ENCODE data around the gene BMP15. TPM values are rescaled to one million over a fixed set of nuclear protein-coding genes. Genes with fewer than 3 reads are reported as not detected.

BMP15 gene
- total RNA-seq, 1 experiment from 2014 or later, result not detected

DNA sequence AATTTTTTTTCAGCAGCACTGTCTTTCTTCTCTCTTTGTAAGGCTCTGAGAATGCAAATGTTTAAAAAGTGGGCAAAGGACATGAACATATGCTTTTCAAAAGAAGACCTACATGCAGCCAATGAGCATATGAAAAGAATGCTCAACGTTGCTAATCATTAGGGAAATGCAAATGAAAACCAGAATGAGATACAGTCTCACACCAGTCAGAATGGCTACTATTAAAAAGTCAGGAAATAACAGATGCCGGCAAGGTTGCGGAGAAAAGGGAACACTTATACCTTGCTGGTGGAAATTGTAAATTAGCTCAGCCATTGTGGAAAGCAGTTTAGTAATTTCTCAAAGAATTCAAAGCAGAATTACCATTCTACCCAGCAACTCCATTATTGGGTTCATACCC, 51.6 kb downstream of the BMP15 start:
- intact Hi-C loops (cut with micrococcal nuclease; ENCODE audit: unreplicated experiment), result no loop called here
- no peaks in the 10 kb centered on the region for H3K4me1 ChIP-seq (ENCODE audit: control insufficient read depth, insufficient read depth, low read length)
- H3K9me3 ChIP-seq (ENCODE audit: control insufficient read depth, insufficient read depth, low read depth, low read length), result no peaks in the 10 kb centered on the region
- H3K36me3 ChIP-seq (ENCODE audit: control insufficient read depth, insufficient read depth, low read length), result no peaks in the 10 kb centered on the region
- POLR2A ChIA-PET, result no interaction called here
- in situ Hi-C loops (cut with HindIII; ENCODE audit: low pct_unique_long_range_greater_than_20kb, low sequenced_read_pairs), result no loop called here
- CTCF ChIA-PET, result no interaction called here
- H3K4me3 ChIP-seq (ENCODE audit: low read depth in 2 of 2, low read length in 2 of 2), result no peak overlapping the region
- no peak for ATAC-seq
- no peaks in the 10 kb centered on the region for H3K27me3 ChIP-seq (ENCODE audit: control insufficient read depth, insufficient read depth, low read length)
- no peak for DNase-seq (ENCODE audit: low read depth, low spot score)
- BruUV-seq (replicated peaks), result no TSS peak
- no peak overlapping the region for H3K27ac ChIP-seq (ENCODE audit: low read length)
- no peak for TF ChIP-seq SIN3A (IDR thresholded peaks at IDR 0.05; ENCODE audit: borderline replicate concordance, insufficient read depth, low read depth, low read length)
- TF ChIP-seq POLR2AphosphoS5 (IDR thresholded peaks at IDR 0.05; ENCODE audit: low read depth, low read length), result no peak
- TF ChIP-seq, protein P1, sequence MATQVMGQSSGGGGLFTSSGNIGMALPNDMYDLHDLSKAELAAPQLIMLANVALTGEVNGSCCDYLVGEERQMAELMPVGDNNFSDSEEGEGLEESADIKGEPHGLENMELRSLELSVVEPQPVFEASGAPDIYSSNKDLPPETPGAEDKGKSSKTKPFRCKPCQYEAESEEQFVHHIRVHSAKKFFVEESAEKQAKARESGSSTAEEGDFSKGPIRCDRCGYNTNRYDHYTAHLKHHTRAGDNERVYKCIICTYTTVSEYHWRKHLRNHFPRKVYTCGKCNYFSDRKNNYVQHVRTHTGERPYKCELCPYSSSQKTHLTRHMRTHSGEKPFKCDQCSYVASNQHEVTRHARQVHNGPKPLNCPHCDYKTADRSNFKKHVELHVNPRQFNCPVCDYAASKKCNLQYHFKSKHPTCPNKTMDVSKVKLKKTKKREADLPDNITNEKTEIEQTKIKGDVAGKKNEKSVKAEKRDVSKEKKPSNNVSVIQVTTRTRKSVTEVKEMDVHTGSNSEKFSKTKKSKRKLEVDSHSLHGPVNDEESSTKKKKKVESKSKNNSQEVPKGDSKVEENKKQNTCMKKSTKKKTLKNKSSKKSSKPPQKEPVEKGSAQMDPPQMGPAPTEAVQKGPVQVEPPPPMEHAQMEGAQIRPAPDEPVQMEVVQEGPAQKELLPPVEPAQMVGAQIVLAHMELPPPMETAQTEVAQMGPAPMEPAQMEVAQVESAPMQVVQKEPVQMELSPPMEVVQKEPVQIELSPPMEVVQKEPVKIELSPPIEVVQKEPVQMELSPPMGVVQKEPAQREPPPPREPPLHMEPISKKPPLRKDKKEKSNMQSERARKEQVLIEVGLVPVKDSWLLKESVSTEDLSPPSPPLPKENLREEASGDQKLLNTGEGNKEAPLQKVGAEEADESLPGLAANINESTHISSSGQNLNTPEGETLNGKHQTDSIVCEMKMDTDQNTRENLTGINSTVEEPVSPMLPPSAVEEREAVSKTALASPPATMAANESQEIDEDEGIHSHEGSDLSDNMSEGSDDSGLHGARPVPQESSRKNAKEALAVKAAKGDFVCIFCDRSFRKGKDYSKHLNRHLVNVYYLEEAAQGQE (IDR thresholded peaks at IDR 0.05; ENCODE audit: insufficient read depth in 1 of 2, low read depth in 2 of 2, low read length in 1 of 2), result no peak
- TF ChIP-seq, protein P2, sequence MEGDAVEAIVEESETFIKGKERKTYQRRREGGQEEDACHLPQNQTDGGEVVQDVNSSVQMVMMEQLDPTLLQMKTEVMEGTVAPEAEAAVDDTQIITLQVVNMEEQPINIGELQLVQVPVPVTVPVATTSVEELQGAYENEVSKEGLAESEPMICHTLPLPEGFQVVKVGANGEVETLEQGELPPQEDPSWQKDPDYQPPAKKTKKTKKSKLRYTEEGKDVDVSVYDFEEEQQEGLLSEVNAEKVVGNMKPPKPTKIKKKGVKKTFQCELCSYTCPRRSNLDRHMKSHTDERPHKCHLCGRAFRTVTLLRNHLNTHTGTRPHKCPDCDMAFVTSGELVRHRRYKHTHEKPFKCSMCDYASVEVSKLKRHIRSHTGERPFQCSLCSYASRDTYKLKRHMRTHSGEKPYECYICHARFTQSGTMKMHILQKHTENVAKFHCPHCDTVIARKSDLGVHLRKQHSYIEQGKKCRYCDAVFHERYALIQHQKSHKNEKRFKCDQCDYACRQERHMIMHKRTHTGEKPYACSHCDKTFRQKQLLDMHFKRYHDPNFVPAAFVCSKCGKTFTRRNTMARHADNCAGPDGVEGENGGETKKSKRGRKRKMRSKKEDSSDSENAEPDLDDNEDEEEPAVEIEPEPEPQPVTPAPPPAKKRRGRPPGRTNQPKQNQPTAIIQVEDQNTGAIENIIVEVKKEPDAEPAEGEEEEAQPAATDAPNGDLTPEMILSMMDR (IDR thresholded peaks at IDR 0.05), result no peak
- no peak for TF ChIP-seq TCF7L2 (IDR thresholded peaks at IDR 0.05; ENCODE audit: low read depth, low read length)

GRCh38 chrX:50963842-50964241, 53.3 kb downstream of the BMP15 start:
- Histone ChIP-seq H3K27ac (ENCODE audit: low read length) (no peak overlapping the region), H3K4me1 (ENCODE audit: control insufficient read depth, insufficient read depth, low read length) (no peaks in the 10 kb centered on the region), H3K36me3 (ENCODE audit: control insufficient read depth, insufficient read depth, low read length) (no peaks in the 10 kb centered on the region), H3K9me3 (ENCODE audit: control insufficient read depth, insufficient read depth, low read depth, low read length) (no peaks in the 10 kb centered on the region), H3K4me3 (ENCODE audit: low read depth in 2 of 2, low read length in 2 of 2) (no peak overlapping the region), H3K27me3 (ENCODE audit: control insufficient read depth, insufficient read depth, low read length) (no peaks in the 10 kb centered on the region)
- BruUV-seq (replicated peaks), result no TSS peak
- TF ChIP-seq TCF7L2 (IDR thresholded peaks at IDR 0.05; ENCODE audit: low read depth, low read length) (no peak), POLR2AphosphoS5 (IDR thresholded peaks at IDR 0.05; ENCODE audit: low read depth, low read length) (no peak), SIN3A (IDR thresholded peaks at IDR 0.05; ENCODE audit: borderline replicate concordance, insufficient read depth, low read depth, low read length) (no peak)
- TF ChIP-seq, protein P2 (IDR thresholded peaks at IDR 0.05), result no peak
- TF ChIP-seq, protein P1 (IDR thresholded peaks at IDR 0.05; ENCODE audit: insufficient read depth in 1 of 2, low read depth in 2 of 2, low read length in 1 of 2), result no peak
- ATAC-seq (no peak), DNase-seq (ENCODE audit: low read depth, low spot score) (no peak)
- in situ Hi-C loops (cut with HindIII; ENCODE audit: low pct_unique_long_range_greater_than_20kb, low sequenced_read_pairs) (no loop called here), intact Hi-C loops (cut with micrococcal nuclease; ENCODE audit: unreplicated experiment) (no loop called here)
- POLR2A ChIA-PET, result no interaction called here
- CTCF ChIA-PET, result no interaction called here

Other genes starting within 250 kb of the BMP15 start
- 0.13 TPM for gene SHROOM4, start 96.5 kb upstream of the BMP15 start, total RNA-seq (2021; ENCODE audit: unreplicated experiment)

Measured in Panc1 (cell line).